Measurements from ENCODE around the gene FAM13A.
"Not testable (repeated sequence)": the region's sequence is repeated elsewhere in the genome, so short reads cannot be mapped to it uniquely, and the experiment has no call there.

The FAM13A gene

DNA sequence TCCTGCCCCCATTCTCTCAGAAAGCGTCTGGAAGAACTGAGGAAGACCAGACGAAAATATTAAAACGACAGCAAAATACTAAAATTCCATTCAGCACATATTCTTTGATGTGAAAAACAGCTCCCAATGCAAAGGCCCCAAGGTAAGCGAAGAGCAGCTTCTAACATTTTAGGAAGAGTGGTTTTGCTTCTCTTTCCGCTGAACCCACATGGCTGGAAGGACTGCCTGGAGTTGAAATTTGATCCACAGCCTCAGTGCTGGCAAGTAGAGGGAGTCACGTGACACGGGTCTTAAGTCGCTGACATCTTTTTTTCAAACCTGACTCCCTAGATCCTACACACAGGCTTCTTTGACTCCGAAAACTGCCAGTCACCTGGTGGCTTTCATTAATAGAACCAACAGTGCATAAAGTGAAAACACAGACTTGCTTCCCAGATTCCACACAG is at the start of gene FAM13A:
TSS of gene FAM13A (minus strand) at position 233 of the 446 bp plus-strand sequence. CDS start at position 12, 221 bp downstream.
- DNase-seq (ENCODE audit: low read depth, low spot score) = peak; percentile 95

DNA sequence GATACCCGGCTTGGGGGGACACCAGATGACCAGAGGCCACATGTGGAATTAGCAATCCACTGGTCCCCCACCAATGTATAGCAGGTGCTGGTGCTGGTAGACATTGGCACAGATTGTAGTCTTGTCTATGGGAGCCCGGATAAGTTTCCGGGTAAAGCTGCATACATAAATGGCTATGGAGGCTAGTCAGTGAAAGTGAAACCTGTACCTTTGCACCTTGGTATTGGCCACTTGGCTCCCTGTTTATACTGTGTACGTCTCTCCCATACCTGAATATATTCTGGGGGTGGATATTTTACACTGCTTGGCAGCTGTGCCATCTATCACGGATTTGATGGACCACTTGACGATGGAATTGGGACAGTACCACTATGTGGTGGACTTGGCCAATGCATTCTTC is 48.7 kb upstream of the FAM13A start:
- no peak for DNase-seq (ENCODE audit: low read depth, low spot score)

DNA sequence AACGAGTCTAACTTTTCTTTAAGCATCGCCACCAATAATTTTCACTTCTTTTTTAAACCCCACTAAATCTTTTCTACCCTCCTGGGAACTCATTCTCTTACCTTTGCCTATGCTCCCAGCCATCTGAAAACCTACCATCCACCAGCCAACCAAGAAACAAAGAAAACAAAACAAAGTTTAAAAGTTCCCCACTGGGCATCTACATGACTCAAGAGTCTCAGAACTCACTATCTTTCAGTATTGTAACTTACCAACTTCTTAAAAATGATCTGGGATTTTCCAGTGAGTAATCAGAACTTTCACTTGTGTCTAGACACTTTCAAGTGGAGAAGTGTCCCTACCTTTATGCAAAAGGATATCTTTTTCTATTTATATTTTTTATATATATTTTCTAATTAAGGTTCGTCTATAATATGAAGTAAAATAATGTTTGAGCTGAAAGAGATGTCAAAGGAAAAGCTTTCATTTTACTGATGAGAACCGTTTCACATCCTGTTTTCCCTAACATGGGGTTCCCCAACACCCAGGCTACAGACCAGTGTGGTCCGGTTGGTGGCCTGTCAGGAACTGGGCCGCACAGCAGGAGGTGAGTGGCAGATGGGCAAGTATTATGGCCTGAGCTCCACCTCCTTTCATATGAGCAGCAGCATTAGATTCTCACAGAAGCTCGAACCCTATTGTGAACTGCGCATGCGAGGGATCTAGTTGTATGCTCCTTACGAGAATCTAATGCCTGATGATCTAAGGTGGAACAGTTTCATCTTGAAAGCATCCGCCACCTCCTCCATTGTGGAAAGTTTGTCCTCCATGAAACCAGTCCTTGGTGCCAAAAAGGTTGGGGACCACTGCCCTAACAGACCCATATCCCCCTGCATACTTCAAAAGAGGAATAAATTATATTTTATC is 44.5 kb upstream of the FAM13A start:
- no peak for DNase-seq (ENCODE audit: low read depth, low spot score)

DNA sequence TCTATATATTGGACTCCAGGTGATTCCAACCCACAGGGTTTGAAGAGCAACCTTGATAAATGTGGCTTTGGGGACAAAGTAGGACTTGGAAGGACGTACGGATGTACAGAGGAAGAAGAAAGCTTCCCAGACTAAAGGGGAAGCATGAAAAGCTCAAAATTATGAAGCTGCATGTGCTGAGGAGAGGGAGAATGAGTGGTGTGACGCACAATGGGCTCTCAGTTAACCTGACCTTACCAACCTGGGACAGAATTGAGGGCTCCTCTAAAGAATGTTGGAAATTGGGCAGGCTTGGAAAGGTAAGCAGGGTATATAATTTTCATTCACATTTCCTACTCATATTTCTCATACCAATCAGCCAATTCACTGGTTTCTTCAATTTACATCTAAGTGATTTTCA is 43.9 kb upstream of the FAM13A start:
- DNase-seq (ENCODE audit: low read depth, low spot score) = no peak

DNA sequence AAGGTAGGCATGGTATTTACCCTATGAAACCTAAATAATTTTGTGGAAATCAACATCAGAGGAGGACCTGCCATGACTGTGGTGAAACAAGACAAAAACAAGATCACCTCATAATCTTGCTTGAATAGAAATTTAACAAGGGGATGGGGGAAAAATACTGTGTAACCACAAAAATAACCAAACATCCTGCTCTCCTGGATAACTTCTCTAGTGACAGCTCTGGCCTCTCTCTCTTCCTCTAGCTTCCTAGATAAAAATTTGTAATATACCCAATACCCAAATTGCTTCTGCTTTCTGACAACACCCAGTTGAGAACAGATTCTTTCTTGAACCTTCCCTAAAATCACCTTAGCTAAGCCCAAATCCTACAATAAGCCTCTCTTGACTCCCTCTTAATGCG is 42.5 kb upstream of the FAM13A start:
- DNase-seq (ENCODE audit: low read depth, low spot score) = no peak

DNA sequence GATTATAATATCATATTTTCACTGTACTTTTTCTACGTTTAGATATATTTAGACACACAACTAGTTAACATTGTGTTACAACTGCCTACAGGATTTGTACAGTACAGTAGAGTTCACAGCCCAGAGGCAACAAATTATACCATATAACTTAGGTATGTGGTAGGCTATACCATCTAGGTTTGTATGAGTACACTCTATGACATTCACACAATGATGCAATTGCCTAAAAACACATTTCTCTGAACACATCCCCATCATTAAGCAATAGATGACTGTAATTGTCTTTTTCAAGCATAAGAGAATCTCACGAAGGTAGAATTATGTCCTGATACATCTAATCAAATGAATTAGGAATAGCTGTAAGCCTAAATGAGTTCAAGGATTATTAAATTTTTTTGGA is 42.0 kb upstream of the FAM13A start:
- no peak for DNase-seq (ENCODE audit: low read depth, low spot score)

DNA sequence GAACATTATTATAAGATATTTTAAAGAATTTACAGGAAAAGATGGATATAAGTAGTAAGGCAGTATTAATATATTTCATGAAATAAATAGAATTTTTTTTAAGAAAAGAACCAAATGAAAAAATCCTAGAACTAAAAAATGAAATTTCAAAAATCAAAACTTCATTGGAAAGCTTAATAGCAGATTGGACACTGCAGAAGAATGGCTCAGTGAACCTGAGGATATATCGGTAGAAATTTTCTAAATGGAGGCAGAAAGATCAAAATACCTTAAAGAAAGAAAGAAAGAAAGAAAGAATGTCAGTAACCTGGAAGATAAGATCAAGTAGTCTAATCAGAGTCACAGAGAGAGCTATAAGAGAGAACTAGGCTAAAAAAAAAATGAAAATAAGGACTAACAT is 21.3 kb upstream of the FAM13A start:
- DNase-seq (ENCODE audit: low read depth, low spot score) = no peak

DNA sequence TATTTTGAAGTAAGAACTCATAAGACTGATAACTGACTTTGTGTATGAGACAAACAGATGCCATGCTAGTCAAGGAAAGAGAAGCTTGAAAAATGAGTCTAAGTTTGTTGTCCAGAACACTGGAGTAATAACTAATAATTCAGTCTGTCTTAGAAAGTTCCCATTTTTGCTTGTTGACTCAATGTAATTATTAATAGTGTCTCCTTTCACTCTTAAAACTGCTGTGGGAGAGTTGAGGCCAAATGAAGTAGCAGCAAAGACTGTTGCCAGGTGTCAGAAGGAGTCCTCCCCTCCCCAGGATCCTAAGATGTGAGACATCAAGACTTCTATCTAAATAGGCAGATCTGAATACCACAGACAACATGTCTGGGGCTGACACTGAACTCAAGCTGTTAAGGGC is 20.8 kb upstream of the FAM13A start:
- DNase-seq (ENCODE audit: low read depth, low spot score) = no peak

DNA sequence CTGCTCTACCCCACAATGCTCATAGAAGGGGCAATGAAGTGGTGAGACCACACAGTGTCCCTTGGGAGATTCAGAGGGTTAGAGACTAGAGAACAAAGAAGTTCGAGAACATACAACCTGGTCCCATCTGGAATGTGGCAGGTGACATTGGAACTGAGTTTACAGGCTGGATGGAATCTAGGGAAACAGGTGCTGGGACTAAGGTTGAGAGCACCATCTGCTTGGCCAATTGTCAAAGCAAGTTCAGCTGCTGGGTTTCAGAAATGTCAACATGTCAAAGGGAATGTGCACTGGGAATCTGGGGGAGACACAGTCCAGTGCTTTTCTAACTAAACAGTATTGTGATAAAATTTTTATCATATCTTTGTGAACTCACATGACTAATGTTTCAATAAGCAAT is 15.9 kb upstream of the FAM13A start:
- no peak for DNase-seq (ENCODE audit: low read depth, low spot score)

DNA sequence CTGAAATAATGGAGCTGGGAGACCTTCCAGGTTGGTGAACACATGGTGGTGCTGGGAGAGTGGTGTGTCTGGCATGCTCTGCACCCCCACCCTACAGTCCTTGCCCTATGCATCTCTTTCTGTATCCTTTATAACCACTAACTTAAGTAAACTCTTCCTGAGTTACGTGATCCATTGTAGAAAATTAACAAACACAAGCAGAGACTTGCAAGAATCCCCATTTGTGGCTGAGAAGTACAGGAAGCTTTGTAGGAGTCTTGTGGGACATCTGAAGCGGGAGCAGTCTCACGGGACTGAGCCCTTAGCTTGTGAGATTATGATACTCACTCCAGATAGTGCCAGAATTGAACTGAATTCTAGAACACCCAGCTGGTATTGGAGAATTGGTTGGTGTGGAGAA is 14.3 kb upstream of the FAM13A start:
- no peak for DNase-seq (ENCODE audit: low read depth, low spot score)

DNA sequence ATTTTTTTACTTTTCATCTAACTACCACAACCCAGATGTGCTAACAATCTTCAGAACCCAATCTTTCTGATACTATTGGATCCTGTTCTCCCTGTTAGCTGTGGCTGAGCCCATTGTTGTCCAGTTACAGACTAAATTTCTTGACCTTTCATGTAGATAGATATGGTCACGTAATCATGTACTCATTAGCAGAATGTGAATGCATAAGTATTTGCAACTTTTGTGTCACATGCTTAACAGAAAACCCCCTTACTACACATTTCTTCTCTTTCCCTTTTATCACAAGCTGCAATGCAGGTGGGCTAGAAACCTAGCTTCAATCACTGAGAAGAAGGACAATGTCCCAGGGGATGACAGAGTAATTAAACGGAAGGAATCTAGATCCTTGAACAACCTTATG is 13.1 kb upstream of the FAM13A start:
- no peak for DNase-seq (ENCODE audit: low read depth, low spot score)

DNA sequence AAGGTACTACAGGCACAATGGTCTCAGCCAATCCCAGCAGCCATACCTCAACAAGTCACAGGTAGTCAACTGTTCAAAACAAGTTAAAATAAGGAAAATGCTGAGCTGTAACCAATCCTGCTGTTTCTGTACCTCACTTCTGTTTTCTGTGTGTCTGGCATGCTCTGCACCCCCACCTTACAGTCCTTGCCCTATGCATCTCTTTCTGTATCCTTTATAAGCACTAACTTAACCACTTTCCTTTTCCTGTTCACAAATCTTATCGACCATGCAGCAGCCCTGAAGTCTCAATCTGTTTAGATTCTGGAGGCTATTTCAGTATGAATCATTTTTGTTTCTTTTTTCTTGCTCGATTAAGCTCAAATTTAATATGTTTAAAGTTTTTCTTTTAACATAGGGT is 12.5 kb upstream of the FAM13A start:
- DNase-seq (ENCODE audit: low read depth, low spot score) = no peak

DNA sequence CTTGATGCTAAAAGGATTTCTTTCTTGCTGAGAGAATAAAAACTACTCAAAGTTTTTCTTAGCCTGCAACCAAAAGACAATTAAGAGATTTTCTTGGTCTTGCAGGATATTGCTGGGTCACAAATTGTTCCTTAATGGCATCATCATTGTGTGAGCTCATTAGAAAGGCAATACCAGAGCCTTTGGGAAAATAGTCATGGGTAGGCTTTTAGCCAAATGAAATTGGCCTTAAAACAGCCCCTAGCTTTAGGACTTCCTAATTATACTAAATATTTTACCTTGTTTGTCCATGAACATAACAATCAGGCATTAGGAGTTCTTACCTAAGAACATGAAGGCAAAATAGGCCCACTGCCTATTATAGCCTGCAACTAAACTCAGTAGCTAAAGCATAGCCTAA is 10.4 kb upstream of the FAM13A start:
- DNase-seq (ENCODE audit: low read depth, low spot score) = no peak

DNA sequence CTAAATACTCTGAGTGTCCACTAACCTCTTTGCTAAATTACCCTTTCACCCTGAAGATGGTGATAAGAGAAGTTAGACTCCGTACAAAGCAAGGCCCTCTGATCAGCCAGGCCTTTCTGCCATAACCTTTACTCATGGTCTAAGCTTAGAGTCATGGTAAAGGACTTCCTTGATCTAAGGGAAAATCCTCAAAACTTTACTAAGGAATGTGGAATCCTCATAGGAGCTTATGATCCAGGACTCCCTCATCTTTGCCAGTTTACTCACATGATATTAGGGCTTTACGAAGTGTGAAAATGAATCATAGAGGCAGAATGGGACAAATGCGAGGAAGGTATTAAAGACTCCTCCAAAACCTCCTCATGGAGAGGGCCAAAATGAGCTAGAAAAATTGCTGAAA is 7.9 kb upstream of the FAM13A start:
- DNase-seq (ENCODE audit: low read depth, low spot score) = no peak

DNA sequence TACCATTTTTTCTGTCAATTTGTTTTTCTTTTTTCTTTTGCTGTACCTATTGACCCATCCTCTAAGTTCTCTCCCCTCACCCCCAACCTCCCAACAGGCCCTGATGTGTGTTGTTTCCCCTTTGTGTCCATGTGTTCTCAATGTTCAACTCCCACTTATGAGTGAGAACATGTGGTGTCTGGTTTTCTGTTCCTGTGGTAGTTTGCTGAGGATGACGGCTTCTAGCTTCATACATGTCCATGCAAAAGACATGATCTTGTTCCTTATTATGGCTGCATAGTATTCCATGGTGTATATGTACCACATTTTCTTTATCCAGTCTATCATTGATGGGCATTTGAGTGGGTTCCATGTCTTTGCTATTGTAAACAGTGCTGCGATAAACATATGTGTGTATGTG is 859 bp upstream of the FAM13A start:
- DNase-seq (ENCODE audit: low read depth, low spot score) = not testable (repeated sequence)

DNA sequence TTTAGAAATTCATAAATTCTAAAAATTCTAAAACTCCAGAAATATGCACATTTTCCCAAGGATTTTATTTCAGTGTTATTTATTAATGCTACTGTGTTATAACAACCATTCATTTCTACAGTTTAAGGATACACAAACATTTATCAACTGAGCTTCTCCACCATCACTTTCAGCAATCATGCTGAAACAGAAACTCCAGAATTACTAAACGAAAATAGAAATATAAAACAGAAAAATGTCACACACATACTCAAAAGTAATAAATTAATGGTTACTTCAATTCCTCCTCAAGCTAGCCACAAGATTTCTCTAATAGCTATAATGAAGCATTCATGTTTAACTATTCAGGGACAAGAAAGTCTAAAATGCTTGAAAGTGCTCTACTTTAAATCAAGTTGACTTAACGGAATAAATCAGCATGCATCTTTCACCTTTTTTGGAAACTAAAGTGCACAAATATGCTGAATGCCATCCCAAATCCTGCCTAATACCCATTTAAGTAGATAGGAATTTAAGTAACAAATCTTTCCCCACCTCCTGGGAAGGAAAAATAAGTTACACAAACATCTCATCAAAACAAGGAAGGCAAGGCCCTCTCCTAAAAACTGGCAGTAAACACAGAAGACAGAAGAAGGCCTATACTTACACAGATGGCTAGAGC is 563 bp downstream of the FAM13A start:
- peak; percentile 5 for DNase-seq (ENCODE audit: low read depth, low spot score)

DNA sequence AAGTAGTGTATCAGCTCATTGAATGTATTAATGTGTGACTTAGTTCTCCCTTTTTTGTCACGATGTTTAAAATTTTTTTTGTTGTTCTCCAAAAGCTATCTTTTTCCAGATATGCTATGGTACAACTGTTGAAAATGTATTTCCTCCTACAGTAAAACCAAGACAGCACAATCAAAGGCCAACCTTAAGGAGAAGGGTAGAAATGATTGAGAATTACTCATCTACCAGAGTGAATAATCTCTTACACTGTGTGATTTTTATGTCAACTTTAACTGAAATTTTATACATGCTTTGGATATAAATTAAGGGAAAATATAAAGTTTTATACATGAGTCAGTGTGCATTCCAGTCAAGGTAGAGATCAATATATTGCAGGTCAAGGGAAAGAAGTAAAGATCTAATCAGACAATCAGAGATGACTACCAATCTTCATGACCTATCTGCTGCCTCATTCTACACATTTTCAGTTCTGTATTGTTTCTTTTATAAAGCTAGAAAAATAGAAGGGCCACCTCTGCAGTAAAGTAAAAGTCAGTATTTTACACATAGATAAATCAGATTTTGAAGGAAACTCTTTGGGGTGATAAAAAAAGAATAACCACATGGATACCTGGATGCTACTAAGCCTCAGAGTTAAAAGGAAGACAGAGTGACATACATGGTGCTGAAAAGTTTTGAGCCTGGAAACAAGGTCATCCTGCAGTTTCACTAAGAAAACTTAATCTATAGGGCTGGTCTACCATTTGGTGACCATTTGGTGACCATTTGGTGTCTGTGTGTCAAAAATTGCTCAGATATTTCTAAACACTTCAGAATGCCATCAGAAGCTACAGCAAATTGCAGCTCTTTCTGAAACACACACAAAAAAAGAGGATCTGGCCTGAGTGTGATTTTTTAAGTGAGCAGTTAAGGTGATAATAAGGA is 1.6 kb downstream of the FAM13A start:
- DNase-seq (ENCODE audit: low read depth, low spot score) = no peak

DNA sequence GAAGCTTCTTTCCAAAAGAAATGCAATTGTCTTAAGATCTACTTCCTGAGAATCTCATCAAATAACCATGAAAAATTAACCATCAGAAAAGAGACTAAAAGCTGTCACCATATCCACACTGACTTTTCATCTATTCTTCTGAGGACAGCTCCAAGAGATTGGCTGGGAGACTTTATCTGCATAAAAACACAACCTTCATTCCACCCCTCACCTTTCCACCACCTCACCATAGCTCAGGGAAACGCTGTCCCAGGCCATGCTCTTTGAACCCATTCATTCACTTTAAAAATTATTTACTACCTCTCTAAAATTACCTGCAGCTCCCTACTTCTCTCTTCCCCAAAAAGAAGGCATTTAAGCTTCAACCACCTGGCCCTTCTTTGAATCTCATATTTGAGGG is 2.4 kb downstream of the FAM13A start:
- no peak for DNase-seq (ENCODE audit: low read depth, low spot score)

DNA sequence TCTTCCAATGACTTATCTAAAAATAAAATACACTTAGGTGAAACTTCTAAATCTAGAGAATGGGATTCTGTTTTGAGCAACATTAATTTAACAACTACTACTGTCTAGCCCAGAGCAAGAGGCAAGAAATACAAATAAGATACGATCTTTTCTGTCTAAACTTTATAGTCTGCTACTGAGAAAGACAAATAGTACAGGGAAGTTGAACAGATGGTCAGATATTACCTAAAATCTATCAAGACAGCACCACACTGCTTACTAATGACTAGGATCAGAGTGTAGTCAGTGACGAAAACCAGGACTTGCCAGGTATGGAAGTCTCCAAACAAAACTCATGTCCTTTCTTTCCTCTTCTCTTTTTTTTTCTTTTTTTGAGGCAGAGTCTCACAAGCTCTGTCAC is 7.1 kb downstream of the FAM13A start:
- DNase-seq (ENCODE audit: low read depth, low spot score) = no peak

DNA sequence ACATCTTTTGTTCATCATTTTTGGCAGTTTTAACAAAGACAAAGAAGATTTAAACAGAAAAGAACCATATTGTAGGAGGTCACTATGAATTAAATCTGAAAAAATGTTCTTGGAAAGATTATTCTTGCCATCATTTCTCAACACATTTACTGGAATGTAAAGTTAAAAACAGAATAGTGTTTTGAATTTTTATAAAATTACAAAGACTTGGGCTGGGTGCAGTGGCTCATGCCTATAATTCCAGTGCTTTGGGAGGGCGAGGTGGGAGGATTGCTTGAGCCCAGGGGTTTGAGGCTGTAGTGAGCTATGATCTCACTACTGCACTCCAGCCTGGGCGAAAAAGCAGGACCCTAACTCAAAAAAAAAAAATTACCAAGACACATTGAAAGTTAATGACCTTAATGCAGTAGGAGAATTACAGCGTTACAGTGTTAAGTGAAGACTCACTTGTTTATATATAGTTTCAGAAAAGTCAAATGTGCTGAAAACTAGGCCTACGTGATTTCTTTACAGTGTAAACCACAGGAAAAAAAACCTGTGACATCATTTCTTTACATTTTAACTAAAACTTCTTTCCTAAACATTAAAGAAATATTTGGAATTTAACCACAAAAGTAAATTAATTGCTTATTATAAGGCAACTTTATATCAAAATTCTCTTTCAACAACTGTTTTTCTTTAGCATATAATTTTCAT is 7.9 kb downstream of the FAM13A start:
- no peak for DNase-seq (ENCODE audit: low read depth, low spot score)

DNA sequence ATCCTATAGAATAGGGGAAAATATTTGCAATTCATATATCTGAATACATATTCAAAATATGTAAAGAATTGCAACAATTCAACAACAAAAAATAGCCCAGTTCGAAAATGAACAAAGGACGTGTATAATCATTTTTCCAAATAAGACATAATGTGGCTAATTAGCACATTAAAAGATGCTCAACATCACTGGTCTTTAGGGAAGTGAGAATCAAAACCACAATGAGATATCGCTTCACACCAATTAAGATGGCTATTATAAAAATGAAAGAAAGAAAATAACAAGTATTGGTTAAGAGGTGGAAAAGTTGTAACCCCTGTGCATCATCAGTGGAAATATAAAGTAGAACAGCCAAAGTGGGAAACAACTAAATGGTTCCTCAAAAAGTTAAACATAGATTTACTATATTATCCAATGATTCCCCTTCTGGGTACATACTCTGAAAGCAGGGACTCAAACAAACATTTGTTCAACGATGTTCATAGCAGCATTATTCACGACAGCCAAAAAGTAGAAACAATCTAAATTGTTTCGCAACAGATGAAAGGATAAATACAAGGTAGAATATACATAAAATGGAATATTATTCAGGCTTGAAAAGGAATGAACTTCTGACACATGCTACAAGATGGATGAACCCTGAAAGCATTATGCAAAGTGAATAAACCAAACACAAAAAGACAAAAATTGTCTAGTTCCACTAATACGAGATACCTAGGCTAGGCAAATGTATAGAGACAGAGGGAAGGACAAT is 12.7 kb downstream of the FAM13A start:
- no peak for DNase-seq (ENCODE audit: low read depth, low spot score)

All from iPS DF 19.7 (cell line).